22Rv1 (cell line): Measurements from ENCODE around the gene CITED4.

Source experiments
- ZFX ChIP-seq: fragments of 450-650 bp; IDR thresholded peaks from 2 replicates; pipeline ENCODE4 v1.6.1; 2017; ENCODE audit warnings: antibody characterized with exemption, borderline replicate concordance
- TF ChIP-seq, protein P1 (sequence below): fragments of 450-650 bp; IDR thresholded peaks from 2 replicates; pipeline ENCODE4 v1.5.1; 2017; ENCODE audit warnings: mild to moderate bottlenecking

DNA sequence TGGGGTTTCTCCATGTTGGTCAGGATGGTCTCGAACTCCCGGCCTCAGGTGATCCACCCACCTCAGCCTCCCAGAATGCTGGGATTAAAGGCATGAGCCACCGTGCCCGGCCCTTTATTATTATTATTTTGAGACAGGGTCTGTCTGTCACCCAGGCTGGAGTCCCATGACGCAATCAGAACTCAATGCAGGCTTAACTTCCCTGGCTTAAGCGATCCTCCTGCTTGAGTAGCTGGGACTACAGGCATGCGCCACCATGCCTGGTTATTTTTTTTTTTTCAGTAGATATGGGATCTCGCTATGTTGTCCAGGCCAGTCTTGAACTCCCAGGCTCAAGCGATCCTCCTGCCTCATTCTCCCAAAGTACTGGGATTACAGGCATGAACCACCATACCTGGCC, 47.1 kb upstream of the CITED4 start:
- TF ChIP-seq, protein P1, sequence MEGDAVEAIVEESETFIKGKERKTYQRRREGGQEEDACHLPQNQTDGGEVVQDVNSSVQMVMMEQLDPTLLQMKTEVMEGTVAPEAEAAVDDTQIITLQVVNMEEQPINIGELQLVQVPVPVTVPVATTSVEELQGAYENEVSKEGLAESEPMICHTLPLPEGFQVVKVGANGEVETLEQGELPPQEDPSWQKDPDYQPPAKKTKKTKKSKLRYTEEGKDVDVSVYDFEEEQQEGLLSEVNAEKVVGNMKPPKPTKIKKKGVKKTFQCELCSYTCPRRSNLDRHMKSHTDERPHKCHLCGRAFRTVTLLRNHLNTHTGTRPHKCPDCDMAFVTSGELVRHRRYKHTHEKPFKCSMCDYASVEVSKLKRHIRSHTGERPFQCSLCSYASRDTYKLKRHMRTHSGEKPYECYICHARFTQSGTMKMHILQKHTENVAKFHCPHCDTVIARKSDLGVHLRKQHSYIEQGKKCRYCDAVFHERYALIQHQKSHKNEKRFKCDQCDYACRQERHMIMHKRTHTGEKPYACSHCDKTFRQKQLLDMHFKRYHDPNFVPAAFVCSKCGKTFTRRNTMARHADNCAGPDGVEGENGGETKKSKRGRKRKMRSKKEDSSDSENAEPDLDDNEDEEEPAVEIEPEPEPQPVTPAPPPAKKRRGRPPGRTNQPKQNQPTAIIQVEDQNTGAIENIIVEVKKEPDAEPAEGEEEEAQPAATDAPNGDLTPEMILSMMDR: no peak
- TF ChIP-seq ZFX: no peak
